Loucy (cell line): Measurements from ENCODE around the gene ABCA1.

Source experiments
- EZH2phosphoT487 ChIP-seq: fragments of 200-600 bp; IDR thresholded peaks from 2 replicates; pipeline ENCODE4 v1.6.1; 2018; ENCODE audit warnings: antibody characterized with exemption, mild to moderate bottlenecking, moderate library complexity, borderline replicate concordance
- TF ChIP-seq, protein P1 (sequence below): fragments of 200-600 bp; sonication (generic); conservative IDR thresholded peaks from 2 replicates; pipeline ENCODE4 v1.5.1; 2014; ENCODE audit warnings: mild to moderate bottlenecking, antibody characterized with exemption, low read length

DNA sequence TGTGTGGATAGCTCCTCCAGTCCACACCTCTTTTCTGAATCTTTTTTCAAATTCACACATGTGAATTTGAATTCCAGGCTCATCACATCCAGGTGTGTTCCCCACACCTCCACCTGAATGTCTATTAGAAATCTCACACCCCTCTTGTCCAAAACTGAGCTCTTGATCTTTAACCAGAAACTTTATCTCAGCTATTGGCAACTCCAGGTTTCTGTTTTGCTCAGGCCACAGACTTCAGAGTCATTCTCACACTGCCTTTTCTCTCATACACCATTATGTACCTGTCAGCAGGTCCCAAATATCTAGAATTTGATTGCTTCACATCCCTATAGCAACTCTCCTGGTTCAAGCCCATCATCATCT is 152.4 kb downstream of the ABCA1 start:
- TF ChIP-seq, protein P1, sequence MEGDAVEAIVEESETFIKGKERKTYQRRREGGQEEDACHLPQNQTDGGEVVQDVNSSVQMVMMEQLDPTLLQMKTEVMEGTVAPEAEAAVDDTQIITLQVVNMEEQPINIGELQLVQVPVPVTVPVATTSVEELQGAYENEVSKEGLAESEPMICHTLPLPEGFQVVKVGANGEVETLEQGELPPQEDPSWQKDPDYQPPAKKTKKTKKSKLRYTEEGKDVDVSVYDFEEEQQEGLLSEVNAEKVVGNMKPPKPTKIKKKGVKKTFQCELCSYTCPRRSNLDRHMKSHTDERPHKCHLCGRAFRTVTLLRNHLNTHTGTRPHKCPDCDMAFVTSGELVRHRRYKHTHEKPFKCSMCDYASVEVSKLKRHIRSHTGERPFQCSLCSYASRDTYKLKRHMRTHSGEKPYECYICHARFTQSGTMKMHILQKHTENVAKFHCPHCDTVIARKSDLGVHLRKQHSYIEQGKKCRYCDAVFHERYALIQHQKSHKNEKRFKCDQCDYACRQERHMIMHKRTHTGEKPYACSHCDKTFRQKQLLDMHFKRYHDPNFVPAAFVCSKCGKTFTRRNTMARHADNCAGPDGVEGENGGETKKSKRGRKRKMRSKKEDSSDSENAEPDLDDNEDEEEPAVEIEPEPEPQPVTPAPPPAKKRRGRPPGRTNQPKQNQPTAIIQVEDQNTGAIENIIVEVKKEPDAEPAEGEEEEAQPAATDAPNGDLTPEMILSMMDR = no peak
- no peak for TF ChIP-seq EZH2phosphoT487
